ENCODE results near the gene SMARCC2.

Gene SMARCC2

DNA sequence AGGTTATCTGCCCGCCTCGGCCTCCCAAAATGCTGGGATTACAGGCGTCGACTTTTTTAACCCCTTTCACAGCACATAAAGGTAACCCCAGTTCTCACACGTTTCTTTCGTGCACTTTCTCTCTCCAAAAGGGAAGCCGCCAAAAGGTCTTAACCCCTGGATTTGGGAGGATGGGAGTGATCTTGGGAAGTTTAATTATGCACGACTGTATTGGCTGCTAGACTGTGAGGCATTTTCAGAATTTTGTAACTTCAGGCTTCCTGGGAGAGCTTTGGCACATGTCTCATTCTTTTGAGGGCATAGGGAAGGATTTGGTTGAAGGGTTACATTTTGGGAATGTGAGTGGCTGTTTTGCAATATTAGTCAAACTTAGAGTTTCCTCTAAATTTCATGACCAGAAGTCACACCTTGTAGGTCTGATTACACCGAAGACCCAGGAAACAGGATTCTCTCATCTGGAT lies 1.4 kb upstream of the SMARCC2 start:
- no peak for TF ChIP-seq FOXP2 (optimal IDR thresholded peaks at IDR 0.05; ENCODE audit: control extremely low read depth, extremely low read length, insufficient read depth)
- no peak for TF ChIP-seq POLR2AphosphoS5 (IDR thresholded peaks at IDR 0.05; ENCODE audit: borderline replicate concordance, low read depth, low read length)
- no peak for TF ChIP-seq EZH2 (IDR thresholded peaks at IDR 0.05)
- no peaks in the 10 kb centered on the region for H3K9me3 ChIP-seq (ENCODE audit: low read depth, low read length)
- H3K9ac ChIP-seq (ENCODE audit: insufficient read length) = no peak overlapping the region
- no peak for DNase-seq (ENCODE audit: low read depth, low spot score)
- no peak overlapping the region for H3K27ac ChIP-seq
- peaks cover 12% of the 10 kb centered on the region for H3K36me3 ChIP-seq (ENCODE audit: insufficient read depth, low read length)
- H3K4me3 ChIP-seq = peak overlapping the region; percentile 95

DNA sequence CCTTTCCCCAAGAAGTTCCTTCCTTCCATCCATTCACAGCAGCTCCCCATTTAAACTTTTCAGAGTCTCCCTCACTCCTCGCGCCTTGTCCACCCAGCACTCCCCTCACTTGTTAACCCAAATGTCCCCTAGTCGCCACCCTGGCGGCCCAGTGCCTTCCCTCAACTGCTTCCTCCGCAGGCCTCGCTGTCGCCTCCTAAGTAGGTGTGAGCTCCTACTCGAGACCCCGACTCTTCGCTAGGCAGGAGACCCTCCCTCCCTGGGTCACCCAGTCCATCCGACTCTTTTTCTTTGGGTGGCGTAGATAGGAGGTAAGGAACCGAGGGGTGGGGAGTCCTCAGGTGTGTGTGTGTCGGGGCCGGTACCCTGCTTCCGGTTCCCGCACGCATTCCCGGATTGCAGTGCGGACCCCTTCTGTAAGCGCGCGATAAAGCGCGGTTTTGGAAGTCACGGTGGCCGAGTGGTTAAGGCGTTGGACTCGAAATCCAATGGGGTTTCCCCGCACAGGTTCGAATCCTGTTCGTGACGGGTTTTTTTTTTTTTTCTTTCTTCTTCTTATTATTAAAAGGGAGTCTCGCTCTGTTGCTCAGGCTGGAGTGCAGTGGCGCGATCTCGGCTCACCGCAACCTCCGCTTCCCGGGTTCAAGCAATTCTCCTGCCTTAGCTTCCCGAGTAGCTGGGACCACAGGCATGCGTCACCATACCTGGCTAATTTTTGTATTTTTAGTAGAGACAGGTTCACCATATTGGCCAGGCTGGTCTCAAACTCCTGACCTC lies 823 bp upstream of the SMARCC2 start:
- peak; percentile 62 for DNase-seq (ENCODE audit: low read depth, low spot score)
- peaks cover 19% of the 10 kb centered on the region for H3K36me3 ChIP-seq (ENCODE audit: insufficient read depth, low read length)
- TF ChIP-seq FOXP2 (optimal IDR thresholded peaks at IDR 0.05; ENCODE audit: control extremely low read depth, extremely low read length, insufficient read depth) (no peak), EZH2 (IDR thresholded peaks at IDR 0.05) (no peak), POLR2AphosphoS5 (IDR thresholded peaks at IDR 0.05; ENCODE audit: borderline replicate concordance, low read depth, low read length) (no peak; the same call in 1 of the 2 replicates)
- peak overlapping the region; percentile 75 for H3K27ac ChIP-seq
- H3K4me3 ChIP-seq = peak overlapping the region; percentile 95
- H3K9ac ChIP-seq (ENCODE audit: insufficient read length) = peak overlapping the region; percentile 87
- H3K9me3 ChIP-seq (ENCODE audit: low read depth, low read length) = no peaks in the 10 kb centered on the region

DNA sequence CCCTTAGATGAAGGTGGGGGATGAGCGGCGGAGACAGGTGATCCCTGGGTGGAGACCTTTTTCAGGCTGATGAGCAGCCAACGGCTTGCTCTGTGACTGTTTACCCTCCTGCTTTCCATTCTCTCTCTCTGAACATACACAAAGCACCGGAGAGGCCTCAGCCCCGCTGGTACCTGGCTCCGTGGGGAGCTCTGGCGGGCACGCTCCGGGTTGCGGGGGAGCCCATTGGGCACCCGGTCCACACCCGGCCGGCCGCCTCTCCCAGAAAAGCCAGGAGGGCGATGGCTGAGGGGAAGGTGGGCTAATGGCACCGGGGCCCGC lies 545 bp downstream of the SMARCC2 start:
- Histone ChIP-seq H3K36me3 (ENCODE audit: insufficient read depth, low read length) (peaks cover 32% of the 10 kb centered on the region), H3K9ac (ENCODE audit: insufficient read length) (peak overlapping the region; percentile 89), H3K27ac (no peak overlapping the region), H3K9me3 (ENCODE audit: low read depth, low read length) (no peaks in the 10 kb centered on the region), H3K4me3 (peak overlapping the region; percentile 91)
- DNase-seq (ENCODE audit: low read depth, low spot score) = no peak
- no peak for TF ChIP-seq EZH2 (IDR thresholded peaks at IDR 0.05)
- TF ChIP-seq FOXP2 (optimal IDR thresholded peaks at IDR 0.05; ENCODE audit: control extremely low read depth, extremely low read length, insufficient read depth) = no peak
- no peak for TF ChIP-seq POLR2AphosphoS5 (IDR thresholded peaks at IDR 0.05; ENCODE audit: borderline replicate concordance, low read depth, low read length)

DNA sequence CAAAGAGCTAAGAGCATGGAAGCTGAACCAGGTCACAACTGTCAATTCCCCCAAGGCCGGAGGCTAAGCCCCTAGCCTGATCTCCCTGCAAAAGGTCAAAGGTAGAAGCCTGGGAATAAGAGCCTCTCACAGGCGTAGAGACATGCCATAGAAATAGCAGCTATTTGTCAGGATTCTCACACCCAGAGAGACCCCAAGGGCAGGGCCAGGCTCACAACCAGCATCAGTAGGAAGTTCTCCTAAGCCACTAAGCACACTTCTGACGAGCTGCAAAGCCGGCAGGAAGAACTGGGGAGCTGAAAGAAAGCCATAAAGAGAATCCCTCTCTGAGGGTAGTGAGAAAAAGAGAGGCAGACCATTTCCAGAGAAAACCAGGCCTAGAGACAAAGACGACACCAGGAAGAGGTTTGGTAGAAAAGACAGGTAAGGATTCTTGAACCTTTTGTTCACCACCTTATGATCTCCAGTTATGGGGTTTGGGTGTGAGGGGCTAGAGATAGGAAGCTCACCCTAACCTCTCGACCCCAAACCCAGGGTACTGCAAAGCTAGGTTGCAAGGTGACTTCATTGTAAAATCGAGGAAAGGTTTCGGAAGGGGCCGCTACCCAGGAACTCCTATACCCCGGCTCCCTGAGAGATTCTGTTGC lies 1.0 kb downstream of the SMARCC2 start:
- H3K27ac ChIP-seq = no peak overlapping the region
- peaks cover 37% of the 10 kb centered on the region for H3K36me3 ChIP-seq (ENCODE audit: insufficient read depth, low read length)
- H3K9me3 ChIP-seq (ENCODE audit: low read depth, low read length) = no peaks in the 10 kb centered on the region
- peak overlapping the region; percentile 89 for H3K9ac ChIP-seq (ENCODE audit: insufficient read length)
- DNase-seq (ENCODE audit: low read depth, low spot score) = no peak
- TF ChIP-seq EZH2 (IDR thresholded peaks at IDR 0.05) (no peak), FOXP2 (optimal IDR thresholded peaks at IDR 0.05; ENCODE audit: control extremely low read depth, extremely low read length, insufficient read depth) (no peak), POLR2AphosphoS5 (IDR thresholded peaks at IDR 0.05; ENCODE audit: borderline replicate concordance, low read depth, low read length) (no peak)
- H3K4me3 ChIP-seq = peak overlapping the region; percentile 91

GRCh38 chr12:56186957-56187356 lies 2.3 kb downstream of the SMARCC2 start:
- no peak overlapping the region for H3K27ac ChIP-seq
- no peaks in the 10 kb centered on the region for H3K9me3 ChIP-seq (ENCODE audit: low read depth, low read length)
- no peak for DNase-seq (ENCODE audit: low read depth, low spot score)
- no peak overlapping the region for H3K4me3 ChIP-seq
- H3K36me3 ChIP-seq (ENCODE audit: insufficient read depth, low read length) = peaks cover 47% of the 10 kb centered on the region
- H3K9ac ChIP-seq (ENCODE audit: insufficient read length) = peak overlapping the region; percentile 13
- no peak for TF ChIP-seq FOXP2 (optimal IDR thresholded peaks at IDR 0.05; ENCODE audit: control extremely low read depth, extremely low read length, insufficient read depth)
- TF ChIP-seq EZH2 (IDR thresholded peaks at IDR 0.05) = no peak
- no peak for TF ChIP-seq POLR2AphosphoS5 (IDR thresholded peaks at IDR 0.05; ENCODE audit: borderline replicate concordance, low read depth, low read length)

GRCh38 chr12:56178347-56178746 lies 10.9 kb downstream of the SMARCC2 start:
- Histone ChIP-seq H3K27ac (no peak overlapping the region), H3K9ac (ENCODE audit: insufficient read length) (no peak overlapping the region), H3K9me3 (ENCODE audit: low read depth, low read length) (no peaks in the 10 kb centered on the region), H3K4me3 (no peak overlapping the region), H3K36me3 (ENCODE audit: insufficient read depth, low read length) (peaks cover 73% of the 10 kb centered on the region)
- no peak for TF ChIP-seq EZH2 (IDR thresholded peaks at IDR 0.05)
- TF ChIP-seq POLR2AphosphoS5 (IDR thresholded peaks at IDR 0.05; ENCODE audit: borderline replicate concordance, low read depth, low read length) = no peak
- TF ChIP-seq FOXP2 (optimal IDR thresholded peaks at IDR 0.05; ENCODE audit: control extremely low read depth, extremely low read length, insufficient read depth) = no peak
- no peak for DNase-seq (ENCODE audit: low read depth, low spot score)

DNA sequence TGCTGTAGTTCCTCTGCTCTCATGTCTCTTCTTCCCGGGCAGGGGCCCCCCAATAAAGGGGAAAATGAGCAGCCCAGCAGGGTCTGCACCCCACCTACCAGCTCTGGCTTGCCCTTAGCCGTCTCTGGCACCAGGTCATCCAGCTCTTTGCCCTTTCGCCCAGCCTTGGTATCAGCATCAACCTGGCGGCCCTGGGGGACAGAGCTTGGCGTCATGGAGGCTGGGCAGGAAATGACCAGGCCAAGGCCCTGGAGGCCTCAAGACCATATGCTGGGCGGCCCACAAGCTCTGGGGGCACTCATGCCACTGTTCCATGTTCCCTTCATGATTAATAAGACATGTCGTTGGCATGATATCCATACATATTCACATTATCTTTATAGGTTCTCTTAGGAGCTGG lies 16.4 kb downstream of the SMARCC2 start:
- no peak for TF ChIP-seq POLR2AphosphoS5 (IDR thresholded peaks at IDR 0.05; ENCODE audit: borderline replicate concordance, low read depth, low read length)
- TF ChIP-seq FOXP2 (optimal IDR thresholded peaks at IDR 0.05; ENCODE audit: control extremely low read depth, extremely low read length, insufficient read depth) = no peak
- no peak for TF ChIP-seq EZH2 (IDR thresholded peaks at IDR 0.05)
- no peak for DNase-seq (ENCODE audit: low read depth, low spot score)
- Histone ChIP-seq H3K27ac (no peak overlapping the region), H3K9ac (ENCODE audit: insufficient read length) (no peak overlapping the region), H3K4me3 (no peak overlapping the region), H3K36me3 (ENCODE audit: insufficient read depth, low read length) (peaks cover 74% of the 10 kb centered on the region), H3K9me3 (ENCODE audit: low read depth, low read length) (no peaks in the 10 kb centered on the region)

- Histone ChIP-seq H3K9me3 (ENCODE audit: low read depth, low read length) (no peaks in the 10 kb centered on the region), H3K9ac (ENCODE audit: insufficient read length) (no peak overlapping the region), H3K4me3 (no peak overlapping the region), H3K27ac (no peak overlapping the region), H3K36me3 (ENCODE audit: insufficient read depth, low read length) (peaks cover 82% of the 10 kb centered on the region)
- TF ChIP-seq EZH2 (IDR thresholded peaks at IDR 0.05) (no peak), POLR2AphosphoS5 (IDR thresholded peaks at IDR 0.05; ENCODE audit: borderline replicate concordance, low read depth, low read length) (no peak), FOXP2 (optimal IDR thresholded peaks at IDR 0.05; ENCODE audit: control extremely low read depth, extremely low read length, insufficient read depth) (no peak)
- no peak for DNase-seq (ENCODE audit: low read depth, low spot score)
Observed at GRCh38 chr12:56169229-56169759, 20.0 kb downstream of the SMARCC2 start.
